ENCODE data around the gene OXSR1. TPM values are rescaled to one million over a fixed set of nuclear protein-coding genes. Genes with fewer than 3 reads are reported as not detected.
"Not testable (repeated sequence)": the region's sequence is repeated elsewhere in the genome, so short reads cannot be mapped to it uniquely, and the experiment has no call there.

Gene OXSR1
- total RNA-seq, 4 donors from 2014 or later: 12.9 to 45.6 (median 39.5) TPM

- Histone ChIP-seq H3K4me1 (no peaks in the 10 kb centered on the region), H3K36me3 (no peaks in the 10 kb centered on the region), H3K27me3 (no peaks in the 10 kb centered on the region), H3K27ac (no peak overlapping the region), H3K4me3 (no peak overlapping the region), H3K9me3 (peaks cover 0 to 9% of the 10 kb centered on the region in 2 donors)
- intact Hi-C loops (cut with DNase I; ENCODE audit: low total_unique reads): no loop called here
- no peak for DNase-seq
- TF ChIP-seq CTCF (IDR thresholded peaks at IDR 0.05) (no peak), POLR2A (IDR thresholded peaks at IDR 0.05) (no peak)
Observed at GRCh38 chr3:38238416-38239008, 73.2 kb downstream of the OXSR1 start.

DNA sequence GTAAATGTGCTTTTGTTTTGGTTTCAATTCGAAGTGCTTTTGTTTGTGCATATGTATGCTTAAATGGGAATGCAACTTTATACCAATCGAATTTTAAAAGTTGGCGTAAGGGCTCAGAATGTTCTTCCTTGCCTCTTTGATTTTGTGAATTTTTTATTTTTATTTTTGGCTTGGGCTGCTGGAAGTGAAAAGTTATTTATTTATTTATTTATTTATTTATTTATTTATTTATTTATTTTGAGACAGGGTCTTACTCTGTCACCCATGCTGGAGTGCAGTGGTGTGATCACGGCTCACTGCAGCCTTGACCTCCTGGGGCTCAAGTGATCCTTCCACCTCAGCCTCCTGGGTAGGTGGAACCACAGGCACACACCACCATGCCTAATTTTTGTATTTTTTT is 77.5 kb downstream of the OXSR1 start:
- H3K9me3 ChIP-seq; DNase-seq; H3K4me1 ChIP-seq; intact Hi-C loops (cut with DNase I; ENCODE audit: low total_unique reads); H3K27ac ChIP-seq; H3K4me3 ChIP-seq; H3K36me3 ChIP-seq; H3K27me3 ChIP-seq: not testable (repeated sequence)

DNA sequence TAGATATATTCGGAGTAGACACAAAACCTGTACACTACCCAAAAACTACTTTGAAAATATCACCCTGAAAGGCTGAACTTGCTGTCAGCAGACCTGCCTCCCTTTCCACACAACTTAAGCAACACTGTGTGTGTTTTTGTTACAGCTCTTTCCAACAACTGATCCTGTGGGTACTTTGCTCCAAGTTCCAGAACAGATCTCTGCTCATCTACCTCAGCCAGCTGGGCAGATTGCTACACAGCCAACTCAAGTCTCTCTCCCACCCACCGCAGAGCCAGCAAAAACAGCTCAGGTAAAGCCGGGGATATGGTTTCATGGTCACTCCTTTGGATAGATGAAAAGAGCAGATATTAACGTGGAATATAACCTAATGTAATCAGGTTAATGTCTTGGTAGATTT is 80.6 kb downstream of the OXSR1 start:
- intact Hi-C loops (cut with DNase I; ENCODE audit: low total_unique reads): no loop called here
- H3K36me3 ChIP-seq: no peaks in the 10 kb centered on the region
- no peaks in the 10 kb centered on the region for H3K9me3 ChIP-seq
- H3K4me3 ChIP-seq: no peak overlapping the region
- TF ChIP-seq CTCF (IDR thresholded peaks at IDR 0.05) (no peak), POLR2A (IDR thresholded peaks at IDR 0.05) (no peak)
- no peak overlapping the region for H3K27ac ChIP-seq
- H3K4me1 ChIP-seq: no peaks in the 10 kb centered on the region
- DNase-seq: no peak
- no peaks in the 10 kb centered on the region for H3K27me3 ChIP-seq

GRCh38 chr3:38247366-38248035 is 82.2 kb downstream of the OXSR1 start:
- no peaks in the 10 kb centered on the region for H3K36me3 ChIP-seq
- H3K4me1 ChIP-seq: no peaks in the 10 kb centered on the region
- no peak overlapping the region for H3K27ac ChIP-seq
- no peaks in the 10 kb centered on the region for H3K27me3 ChIP-seq
- no peak for DNase-seq
- H3K9me3 ChIP-seq: no peaks in the 10 kb centered on the region
- H3K4me3 ChIP-seq: no peak overlapping the region
- no peak for TF ChIP-seq POLR2A (IDR thresholded peaks at IDR 0.05)
- intact Hi-C loops (cut with DNase I; ENCODE audit: low total_unique reads): no loop called here

GRCh38 chr3:38250198-38250597 is 84.9 kb downstream of the OXSR1 start:
- no peaks in the 10 kb centered on the region for H3K27me3 ChIP-seq
- no peak for DNase-seq
- no peaks in the 10 kb centered on the region for H3K9me3 ChIP-seq
- H3K4me3 ChIP-seq: no peak overlapping the region
- intact Hi-C loops (cut with DNase I; ENCODE audit: low total_unique reads): no loop called here
- no peak for TF ChIP-seq CTCF (IDR thresholded peaks at IDR 0.05)
- TF ChIP-seq POLR2A (IDR thresholded peaks at IDR 0.05): no peak
- no peak overlapping the region for H3K27ac ChIP-seq
- no peaks in the 10 kb centered on the region for H3K36me3 ChIP-seq
- no peaks in the 10 kb centered on the region for H3K4me1 ChIP-seq

DNA sequence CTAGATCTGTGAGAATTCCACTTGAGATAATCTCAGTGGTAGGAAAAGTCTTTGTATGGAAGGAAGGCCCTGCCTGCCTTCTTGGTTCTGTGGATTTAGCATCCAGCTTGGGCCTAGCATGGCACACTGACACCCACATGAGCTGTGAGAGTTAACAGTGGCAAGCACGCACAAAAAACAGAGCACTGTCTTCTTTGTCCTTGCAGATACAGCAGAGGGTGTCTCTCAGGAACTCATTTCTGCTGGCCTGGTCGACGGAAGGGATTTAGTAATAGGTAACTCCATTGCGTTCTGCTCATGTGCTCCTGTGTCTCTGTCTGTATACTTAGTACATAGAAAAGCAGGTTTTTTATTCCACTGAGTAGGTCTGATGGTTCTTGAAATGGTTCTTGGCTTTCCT is 85.9 kb downstream of the OXSR1 start:
- H3K27ac ChIP-seq: no peak overlapping the region
- no peak for DNase-seq
- no peaks in the 10 kb centered on the region for H3K36me3 ChIP-seq
- TF ChIP-seq CTCF (IDR thresholded peaks at IDR 0.05) (no peak), POLR2A (IDR thresholded peaks at IDR 0.05) (no peak)
- intact Hi-C loops (cut with DNase I; ENCODE audit: low total_unique reads): no loop called here
- H3K4me1 ChIP-seq: no peaks in the 10 kb centered on the region
- no peaks in the 10 kb centered on the region for H3K27me3 ChIP-seq
- no peak overlapping the region for H3K4me3 ChIP-seq
- H3K9me3 ChIP-seq: no peaks in the 10 kb centered on the region

Data from uterus (tissue), 4 donors.